IMR-90 (cell line): ENCODE measurements around the gene TEX44. TPM values are rescaled to one million over a fixed set of nuclear protein-coding genes. Genes with fewer than 3 reads are reported as not detected.
A peak's percentile ranks its signal among the peaks of the same experiment; 100 is the strongest.

Source experiments
- ATAC-seq: fragments of 200-7000 bp; cut with Tn5 transposase; 2 replicates; pipeline ENCODE4 v1.9.1; 2020; ENCODE audit warnings: low read depth, mild to moderate bottlenecking, moderate library complexity
- BruUV-seq: library from RNA; stranded (reverse); fragments of 400-500 nt; replicated peaks from 2 replicates; lab custom pipeline; 2021; lab: Mats Ljungman, UMichigan
- CTCF ChIA-PET: fragments of 300-600 bp; formaldehyde crosslinking; extraction: SDS; loops from one replicate; lab custom pipeline; 2021; ENCODE audit warnings: antibody characterized with exemption; lab: Yijun Ruan, JAX
- POLR2A ChIA-PET: fragments of 300-600 bp; sonication (Branson Sonifier 250); formaldehyde crosslinking; loops from one replicate; lab custom pipeline; 2022; ENCODE audit warnings: antibody characterized with exemption; ENCODE audit not compliant: unreplicated experiment; lab: Charles Lee
- DNase-seq: peaks from one replicate; pipeline ENCODE4 v3.0.0; 2013
- H2AFZ ChIP-seq: replicated peaks from 2 replicates; pipeline ENCODE3; 2013; ENCODE audit warnings: low read length, mild to moderate bottlenecking; ENCODE audit not compliant: poor library complexity
- H2AK5ac ChIP-seq: 2 replicates; pipeline ENCODE4 v1.6.1; 2013; ENCODE audit warnings: low read depth, low read length, inconsistent platforms
- H2AK9ac ChIP-seq: replicated peaks from 2 replicates; pipeline ENCODE3; 2013; ENCODE audit warnings: mild to moderate bottlenecking, low read depth, low read length, moderate library complexity; ENCODE audit not compliant: poor library complexity
- H2BK120ac ChIP-seq: 2 replicates; pipeline ENCODE4 v1.6.1; 2013; ENCODE audit warnings: low read depth, low read length, inconsistent platforms
- H2BK15ac ChIP-seq: 3 replicates; pipeline ENCODE4 v1.6.1; 2013; ENCODE audit warnings: low read depth, low read length, inconsistent platforms
- H2BK20ac ChIP-seq: 2 replicates; pipeline ENCODE4 v1.6.1; 2013; ENCODE audit warnings: low read depth, mild to moderate bottlenecking, inconsistent platforms, low read length, moderate library complexity
- H2BK5ac ChIP-seq: 2 replicates; pipeline ENCODE4 v1.6.1; 2013; ENCODE audit warnings: mild to moderate bottlenecking, low read depth, low read length, inconsistent platforms; ENCODE audit not compliant: poor library complexity, severe bottlenecking
- H3K14ac ChIP-seq: replicated peaks from 2 replicates; pipeline ENCODE4 v1.6.1; 2013; ENCODE audit warnings: low read depth, low read length, inconsistent platforms
- H3K18ac ChIP-seq: 2 replicates; pipeline ENCODE4 v1.6.1; 2013; ENCODE audit warnings: low read depth, low read length, control low read depth
- H3K23ac ChIP-seq: 2 replicates; pipeline ENCODE4 v1.6.1; 2013; ENCODE audit warnings: low read depth, low read length, inconsistent platforms
- H3K27ac ChIP-seq: 2 replicates; pipeline ENCODE4 v1.5.1; 2013; ENCODE audit warnings: mild to moderate bottlenecking, control low read depth, low read length; ENCODE audit not compliant: insufficient read depth
- H3K27me3 ChIP-seq: 2 replicates; pipeline ENCODE4 v1.6.1; 2013; ENCODE audit warnings: low read length; ENCODE audit not compliant: control insufficient read depth, insufficient read depth
- H3K36me3 ChIP-seq: 2 replicates; pipeline ENCODE4 v1.6.1; 2013; ENCODE audit warnings: low read length, mixed read lengths; ENCODE audit not compliant: control insufficient read depth, insufficient read depth
- H3K4ac ChIP-seq: 2 replicates; pipeline ENCODE4 v1.6.1; 2013; ENCODE audit warnings: low read depth, low read length, inconsistent platforms
- H3K4me1 ChIP-seq: 2 replicates; pipeline ENCODE4 v1.6.1; 2013; ENCODE audit warnings: low read length, mixed read lengths; ENCODE audit not compliant: control insufficient read depth, insufficient read depth
- H3K4me2 ChIP-seq: 2 replicates; pipeline ENCODE4 v1.6.1; 2013; ENCODE audit warnings: low read depth, mild to moderate bottlenecking, control low read depth, low read length, moderate library complexity
- H3K4me3 ChIP-seq: 2 replicates; pipeline ENCODE4 v1.5.1; 2013; ENCODE audit warnings: low read depth, mild to moderate bottlenecking, control low read depth, low read length, moderate library complexity; ENCODE audit not compliant: insufficient read depth
- H3K56ac ChIP-seq: 2 replicates; pipeline ENCODE4 v1.6.1; 2013; ENCODE audit warnings: low read length, inconsistent platforms; ENCODE audit not compliant: insufficient read depth; ENCODE audit errors: extremely low read depth
- H3K79me1 ChIP-seq, 2 experiments: 2 replicates each; pipeline ENCODE4 v1.6.1; 2013; ENCODE audit warnings: low read length in 2 of 2, inconsistent platforms in 1 of 2, low read depth in 1 of 2
- H3K9ac ChIP-seq: 2 replicates; pipeline ENCODE4 v1.6.1; 2013; ENCODE audit warnings: low read depth, low read length, control low read depth
- H3K9me1 ChIP-seq: 2 replicates; pipeline ENCODE4 v1.6.1; 2013; ENCODE audit warnings: low read length, inconsistent platforms; ENCODE audit not compliant: insufficient read depth
- H3K9me3 ChIP-seq: 2 replicates; pipeline ENCODE4 v1.6.1; 2013; ENCODE audit warnings: low read length; ENCODE audit not compliant: control insufficient read depth, insufficient read depth
- H4K20me1 ChIP-seq: 2 replicates; pipeline ENCODE4 v1.6.1; 2013; ENCODE audit warnings: low read length, inconsistent platforms; ENCODE audit not compliant: insufficient read depth
- H4K5ac ChIP-seq: 2 replicates; pipeline ENCODE4 v1.6.1; 2013; ENCODE audit warnings: mild to moderate bottlenecking, low read depth, low read length, control low read depth
- H4K8ac ChIP-seq, 2 experiments: 2 replicates each; pipeline ENCODE4 v1.6.1; 2013; ENCODE audit warnings: low read depth in 2 of 2, low read length in 2 of 2, control low read depth in 1 of 2, inconsistent platforms in 1 of 2
- H4K91ac ChIP-seq: 2 replicates; pipeline ENCODE4 v1.6.1; 2013; ENCODE audit warnings: low read depth, low read length, inconsistent platforms; ENCODE audit not compliant: insufficient read depth
- BHLHE40 ChIP-seq: fragments of 150-350 bp; IDR thresholded peaks from 2 replicates; pipeline ENCODE4 v1.6.1; 2016; ENCODE audit warnings: mild to moderate bottlenecking, low read depth, low read length
- CEBPB ChIP-seq: IDR thresholded peaks from 2 replicates; pipeline ENCODE4 v1.6.1; 2012; ENCODE audit warnings: low read depth, low read length, improper control_type of control experiment
- CHD1 ChIP-seq: IDR thresholded peaks from 2 replicates; pipeline ENCODE4 v1.6.1; 2012; ENCODE audit warnings: low read depth, low read length, improper control_type of control experiment
- MAZ ChIP-seq: IDR thresholded peaks from 2 replicates; pipeline ENCODE4 v1.6.1; 2012; ENCODE audit warnings: low read depth, mild to moderate bottlenecking, low read length, improper control_type of control experiment, moderate library complexity, borderline replicate concordance
- RFX5 ChIP-seq: IDR thresholded peaks from 2 replicates; pipeline ENCODE4 v1.8.0; 2012; ENCODE audit warnings: low read depth, mild to moderate bottlenecking, low read length, moderate library complexity
- SMC3 ChIP-seq: fragments of 150-350 bp; IDR thresholded peaks from 2 replicates; pipeline ENCODE4 v1.6.1; 2016; ENCODE audit warnings: low read depth, mild to moderate bottlenecking, antibody characterized with exemption, low read length, moderate library complexity
- WGBS, 2 experiments: methylation state at CpG; one replicate each; pipeline versions ENCODE4 v1.1.5 to v1.1.7; 2013; ENCODE audit warnings: missing lambda C conversion rate in 2 of 2; ENCODE audit not compliant: insufficient read length in 1 of 2; ENCODE audit errors: extremely low coverage in 2 of 2; 5-methylcytosine and 5-hydroxymethylcytosine counted together
- dilution Hi-C: fragments of 300-500 bp; cut with HindIII; formaldehyde crosslinking; loops from one replicate; pipeline ENCODE4 v1.14.3; 2018; ENCODE audit warnings: low sequenced_read_pairs; ENCODE audit not compliant: unreplicated experiment
- in situ Hi-C: fragments of 300-500 bp; cut with MboI; formaldehyde crosslinking; loops from 3 replicates; pipeline ENCODE4 v1.14.3; 2019; ENCODE audit warnings: low sequenced_read_pairs, inconsistent platforms, mixed read lengths
- intact Hi-C: fragments of 100-400 bp; cut with micrococcal nuclease; formaldehyde crosslinking; loops from 2 replicates; pipeline ENCODE4 v1.10.0; 2022
- polyA plus RNA-seq, 3 experiments: library from polyadenylated mRNA; depleted of rRNA; stranded (reverse); fragments of >200 nt; gene quantifications; 2 replicates each; pipeline ENCODE4 v1.2.3, GENCODE V29; 2012; ENCODE audit warnings: low replicate concordance in 1 of 3
- total RNA-seq: library from RNA; depleted of rRNA; stranded (reverse); fragments of >200 nt; gene quantifications from 2 replicates; pipeline ENCODE4 v1.2.3, GENCODE V29; 2012
- TF ChIP-seq, protein P1 (sequence below): fragments of 150-350 bp; IDR thresholded peaks from 2 replicates; pipeline ENCODE4 v1.6.1; 2016; ENCODE audit warnings: low read depth, mild to moderate bottlenecking, low read length, moderate library complexity, borderline replicate concordance
- TF ChIP-seq, protein P2 (sequence below): conservative IDR thresholded peaks from 2 replicates; pipeline ENCODE4 v1.5.1; 2012; ENCODE audit warnings: mild to moderate bottlenecking, low read depth, low read length, improper control_type of control experiment

TEX44 gene
- total and polyA plus RNA-seq, 2 of the 4 experiments (the other 2 are of a cell fraction), result not detected

- Histone ChIP-seq H2BK5ac (no peak overlapping the region), H2BK20ac (no peak overlapping the region), H4K20me1 (no peaks in the 10 kb centered on the region), H3K9ac (no peak overlapping the region), H3K4me1 (peaks cover 5% of the 10 kb centered on the region; the same call in 1 of the 2 replicates), H3K4me2 (no peak overlapping the region), H3K27me3 (peaks cover 9% of the 10 kb centered on the region), H4K5ac (no peak overlapping the region), H2BK120ac (no peak overlapping the region), H2BK15ac (no peak overlapping the region), H3K9me3 (peaks cover 5% of the 10 kb centered on the region), H2AFZ (peak overlapping the region; percentile 23), H3K18ac (no peak overlapping the region), H2AK9ac (peak overlapping the region; percentile 50), H3K4ac (no peak overlapping the region), H4K91ac (no peak overlapping the region), H3K23ac (no peak overlapping the region), H3K14ac (no peak overlapping the region), H3K79me1 (no peaks in the 10 kb centered on the region), H3K27ac (no peak overlapping the region), H2AK5ac (0 out of 2 replicates have a peak overlapping the region, but pooled peaks have one; percentile 43), H4K8ac (no peak overlapping the region), H3K4me3 (no peak overlapping the region), H3K56ac (no peak overlapping the region), H3K9me1 (peaks cover 5% of the 10 kb centered on the region), H3K36me3 (no peaks in the 10 kb centered on the region)
- no TSS peak for BruUV-seq
- 68% methylated on average over 5 of the region's 13 CpGs; no CpG with 5 or more reads in 1 of the 2 experiments for WGBS, 2 experiments
- DNase-seq, result no peak
- intact Hi-C loops (no loop called here), dilution Hi-C loops (no loop called here), in situ Hi-C loops (no loop called here)
- TF ChIP-seq CHD1, result no peak
- no peak for TF ChIP-seq RFX5
- TF ChIP-seq, protein P1, sequence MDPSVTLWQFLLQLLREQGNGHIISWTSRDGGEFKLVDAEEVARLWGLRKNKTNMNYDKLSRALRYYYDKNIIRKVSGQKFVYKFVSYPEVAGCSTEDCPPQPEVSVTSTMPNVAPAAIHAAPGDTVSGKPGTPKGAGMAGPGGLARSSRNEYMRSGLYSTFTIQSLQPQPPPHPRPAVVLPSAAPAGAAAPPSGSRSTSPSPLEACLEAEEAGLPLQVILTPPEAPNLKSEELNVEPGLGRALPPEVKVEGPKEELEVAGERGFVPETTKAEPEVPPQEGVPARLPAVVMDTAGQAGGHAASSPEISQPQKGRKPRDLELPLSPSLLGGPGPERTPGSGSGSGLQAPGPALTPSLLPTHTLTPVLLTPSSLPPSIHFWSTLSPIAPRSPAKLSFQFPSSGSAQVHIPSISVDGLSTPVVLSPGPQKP, result no peak
- TF ChIP-seq CEBPB, result no peak
- TF ChIP-seq SMC3, result no peak
- TF ChIP-seq, protein P2, sequence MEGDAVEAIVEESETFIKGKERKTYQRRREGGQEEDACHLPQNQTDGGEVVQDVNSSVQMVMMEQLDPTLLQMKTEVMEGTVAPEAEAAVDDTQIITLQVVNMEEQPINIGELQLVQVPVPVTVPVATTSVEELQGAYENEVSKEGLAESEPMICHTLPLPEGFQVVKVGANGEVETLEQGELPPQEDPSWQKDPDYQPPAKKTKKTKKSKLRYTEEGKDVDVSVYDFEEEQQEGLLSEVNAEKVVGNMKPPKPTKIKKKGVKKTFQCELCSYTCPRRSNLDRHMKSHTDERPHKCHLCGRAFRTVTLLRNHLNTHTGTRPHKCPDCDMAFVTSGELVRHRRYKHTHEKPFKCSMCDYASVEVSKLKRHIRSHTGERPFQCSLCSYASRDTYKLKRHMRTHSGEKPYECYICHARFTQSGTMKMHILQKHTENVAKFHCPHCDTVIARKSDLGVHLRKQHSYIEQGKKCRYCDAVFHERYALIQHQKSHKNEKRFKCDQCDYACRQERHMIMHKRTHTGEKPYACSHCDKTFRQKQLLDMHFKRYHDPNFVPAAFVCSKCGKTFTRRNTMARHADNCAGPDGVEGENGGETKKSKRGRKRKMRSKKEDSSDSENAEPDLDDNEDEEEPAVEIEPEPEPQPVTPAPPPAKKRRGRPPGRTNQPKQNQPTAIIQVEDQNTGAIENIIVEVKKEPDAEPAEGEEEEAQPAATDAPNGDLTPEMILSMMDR, result no peak
- no peak for TF ChIP-seq MAZ
- no peak for TF ChIP-seq BHLHE40
- POLR2A ChIA-PET, result no interaction called here
- CTCF ChIA-PET, result no interaction called here
- no peak for ATAC-seq
Measured at GRCh38 chr2:231546014-231546715, 46.5 kb upstream of the TEX44 start.
